H9 (cell line): Measurements from ENCODE around the gene CCNT2. TPM values are rescaled to one million over a fixed set of nuclear protein-coding genes. Genes with fewer than 3 reads are reported as not detected.

Source experiments
- DNase-seq: peaks from one replicate; pipeline ENCODE4 v3.0.0-alpha.2; 2017
- H2AFZ ChIP-seq: one replicate; pipeline ENCODE4 v1.6.1; 2013; ENCODE audit warnings: mild to moderate bottlenecking, low read length, control low read depth, moderate library complexity
- H2AK5ac ChIP-seq: 2 replicates; pipeline ENCODE4 v1.6.1; 2013; ENCODE audit warnings: low read length, control low read depth, mixed read lengths; ENCODE audit not compliant: insufficient read length
- H2BK120ac ChIP-seq: one replicate; pipeline ENCODE4 v1.6.1; 2013; ENCODE audit warnings: low read depth, mild to moderate bottlenecking, low read length, control low read depth, inconsistent platforms; ENCODE audit not compliant: poor library complexity, severe bottlenecking
- H2BK12ac ChIP-seq: 2 replicates; pipeline ENCODE4 v1.6.1; 2013; ENCODE audit warnings: low read length, control low read depth, mixed read lengths, low read depth; ENCODE audit not compliant: insufficient read length
- H2BK15ac ChIP-seq: 2 replicates; pipeline ENCODE4 v1.6.1; 2013; ENCODE audit warnings: low read depth, low read length, control low read depth
- H2BK20ac ChIP-seq: one replicate; pipeline ENCODE4 v1.6.1; 2013; ENCODE audit warnings: low read depth, mild to moderate bottlenecking, low read length, control low read depth, inconsistent platforms; ENCODE audit not compliant: poor library complexity, severe bottlenecking
- H2BK5ac ChIP-seq: 2 replicates; pipeline ENCODE4 v1.6.1; 2013; ENCODE audit warnings: low read length, control low read depth, mixed read lengths; ENCODE audit not compliant: insufficient read length
- H3K14ac ChIP-seq: 2 replicates; pipeline ENCODE4 v1.6.1; 2013; ENCODE audit warnings: low read length, control low read depth; ENCODE audit not compliant: insufficient read depth
- H3K18ac ChIP-seq: 2 replicates; pipeline ENCODE4 v1.6.1; 2013; ENCODE audit warnings: low read depth, mild to moderate bottlenecking, mixed read lengths, low read length, control low read depth; ENCODE audit not compliant: insufficient read length
- H3K23ac ChIP-seq: 2 replicates; pipeline ENCODE4 v1.6.1; 2013; ENCODE audit warnings: low read length, control low read depth, mixed read lengths, low read depth; ENCODE audit not compliant: insufficient read length
- H3K23me2 ChIP-seq: 2 replicates; pipeline ENCODE4 v1.6.1; 2013; ENCODE audit warnings: low read depth, mild to moderate bottlenecking, mixed read lengths, low read length, control low read depth; ENCODE audit not compliant: insufficient read length, poor library complexity, severe bottlenecking
- H3K27ac ChIP-seq: 2 replicates; pipeline ENCODE4 v1.5.1; 2013; ENCODE audit warnings: low read length, control low read depth, mixed read lengths, low read depth; ENCODE audit not compliant: insufficient read length
- H3K27me3 ChIP-seq: 2 replicates; pipeline ENCODE4 v1.6.1; 2013; ENCODE audit warnings: low read length, control low read depth, inconsistent platforms; ENCODE audit not compliant: insufficient read depth
- H3K4ac ChIP-seq: 2 replicates; pipeline ENCODE4 v1.6.1; 2013; ENCODE audit warnings: low read depth, mild to moderate bottlenecking, control low read depth, inconsistent platforms, low read length, moderate library complexity
- H3K4me1 ChIP-seq: 2 replicates; pipeline ENCODE4 v1.6.1; 2013; ENCODE audit warnings: low read length, control low read depth, inconsistent platforms; ENCODE audit not compliant: insufficient read depth
- H3K4me2 ChIP-seq: 2 replicates; pipeline ENCODE4 v1.6.1; 2013; ENCODE audit warnings: low read length, control low read depth, mixed read lengths; ENCODE audit not compliant: insufficient read length, insufficient read depth
- H3K56ac ChIP-seq: 2 replicates; pipeline ENCODE4 v1.6.1; 2013; ENCODE audit warnings: low read depth, mild to moderate bottlenecking, mixed read lengths, low read length, control low read depth; ENCODE audit not compliant: insufficient read length
- H3K79me1 ChIP-seq: 2 replicates; pipeline ENCODE4 v1.6.1; 2013; ENCODE audit warnings: low read depth, mild to moderate bottlenecking, moderate library complexity, low read length, control low read depth, inconsistent platforms; ENCODE audit not compliant: insufficient read depth, poor library complexity, severe bottlenecking
- H3K79me2 ChIP-seq: 2 replicates; pipeline ENCODE4 v1.6.1; 2013; ENCODE audit warnings: low read length, control low read depth, inconsistent platforms; ENCODE audit not compliant: insufficient read depth
- H3K9ac ChIP-seq: 2 replicates; pipeline ENCODE4 v1.6.1; 2013; ENCODE audit warnings: low read length, control low read depth, mixed read lengths; ENCODE audit not compliant: insufficient read length; ENCODE audit errors: extremely low read depth
- H3K9me3 ChIP-seq: one replicate; pipeline ENCODE4 v1.6.1; 2013; ENCODE audit warnings: low read depth, low read length, inconsistent platforms; ENCODE audit not compliant: control insufficient read depth
- H3T11ph ChIP-seq: one replicate; pipeline ENCODE4 v1.6.1; 2013; ENCODE audit warnings: mild to moderate bottlenecking, low read length, control low read depth, inconsistent platforms
- H4K20me1 ChIP-seq: one replicate; pipeline ENCODE4 v1.6.1; 2013; ENCODE audit not compliant: control insufficient read depth, insufficient read length, insufficient read depth
- H4K5ac ChIP-seq: 2 replicates; pipeline ENCODE4 v1.6.1; 2013; ENCODE audit warnings: low read depth, mild to moderate bottlenecking, mixed read lengths, low read length, control low read depth; ENCODE audit not compliant: insufficient read length
- H4K8ac ChIP-seq: replicated peaks from 2 replicates; pipeline ENCODE4 v1.6.1; 2013; ENCODE audit warnings: low read length, control low read depth, mixed read lengths, low read depth; ENCODE audit not compliant: insufficient read length
- H4K91ac ChIP-seq: 2 replicates; pipeline ENCODE4 v1.6.1; 2013; ENCODE audit warnings: low read depth, mild to moderate bottlenecking, moderate library complexity, mixed read lengths, low read length, control low read depth; ENCODE audit not compliant: insufficient read length
- H3K27ac Mint-ChIP-seq, 3 experiments: 2 replicates in 2 of 3; 3 replicates in 1 of 3; pipeline ENCODE4 v1.8.0; 2020 to 2021; ENCODE audit warnings: mixed read lengths in 3 of 3, mild to moderate bottlenecking in 1 of 3, moderate library complexity in 1 of 3
- H3K27me3 Mint-ChIP-seq: 2 replicates; pipeline ENCODE4 v1.8.0; 2021; ENCODE audit warnings: low read depth, mild to moderate bottlenecking, moderate library complexity, mixed read lengths
- H3K36me3 Mint-ChIP-seq, 3 experiments: 2 replicates in 2 of 3; 3 replicates in 1 of 3; pipeline ENCODE4 v1.8.0; 2020 to 2021; ENCODE audit warnings: low read depth in 3 of 3, mixed read lengths in 3 of 3; ENCODE audit not compliant: insufficient read depth in 1 of 3
- H3K4me1 Mint-ChIP-seq, 2 experiments: 2 replicates each; pipeline ENCODE4 v1.8.0; 2020; ENCODE audit warnings: mixed read lengths in 2 of 2
- H3K4me3 Mint-ChIP-seq, 2 experiments: 2 replicates in 1 of 2; 3 replicates in 1 of 2; pipeline ENCODE4 v1.8.0; 2020 to 2021; ENCODE audit warnings: mild to moderate bottlenecking in 2 of 2, mixed read lengths in 2 of 2, moderate library complexity in 1 of 2
- H3K9me3 Mint-ChIP-seq, 2 experiments: 2 replicates in 1 of 2; 3 replicates in 1 of 2; pipeline ENCODE4 v1.8.0; 2020; ENCODE audit warnings: mild to moderate bottlenecking in 2 of 2, mixed read lengths in 2 of 2, moderate library complexity in 1 of 2
- CTCF ChIP-seq: fragments of 200-600 bp; sonication (generic); conservative IDR thresholded peaks from 3 replicates; pipeline ENCODE4 v1.8.0; 2021; ENCODE audit warnings: antibody characterized with exemption, mild to moderate bottlenecking
- WGBS: extraction: QIAGEN DNeasy Blood & Tissue Kit; methylation state at CpG from one replicate; pipeline ENCODE4 v1.1.7; 2013; ENCODE audit warnings: missing lambda C conversion rate, low lambda C conversion rate, mixed read lengths; ENCODE audit not compliant: insufficient read length; ENCODE audit errors: extremely low coverage; 5-methylcytosine and 5-hydroxymethylcytosine counted together
- total RNA-seq: library from RNA; stranded (reverse); gene quantifications from 2 replicates; pipeline ENCODE4 v1.2.1, GENCODE V29; 2021

Gene CCNT2
- total RNA-seq, 1 experiment from 2014 or later = 42.0 TPM

GRCh38 chr2:134982603-134983002, 64.0 kb downstream of the CCNT2 start:
- H2AFZ ChIP-seq = no peak overlapping the region
- Mint-ChIP-seq H3K4me3 (no peak overlapping the region), H3K9me3 (no peaks in the 10 kb centered on the region; a peak in 1 of 5 replicates), H3K27me3 (no peaks in the 10 kb centered on the region; the same call in none of the 2 replicates), H3K4me1 (no peaks in the 10 kb centered on the region), H3K27ac (no peak overlapping the region), H3K36me3 (no peaks in the 10 kb centered on the region; a peak in 1 of 7 replicates)
- H3K79me2 ChIP-seq = no peaks in the 10 kb centered on the region
- no peak overlapping the region for H2BK20ac ChIP-seq
- H3K18ac ChIP-seq = no peak overlapping the region
- H4K8ac ChIP-seq = no peak overlapping the region
- no peaks in the 10 kb centered on the region for H3K79me1 ChIP-seq
- no CpG with 5 or more reads among the region's 1 CpG for WGBS
- no peaks in the 10 kb centered on the region for H3K4me1 ChIP-seq
- H3K23me2 ChIP-seq = no peaks in the 10 kb centered on the region
- no peak overlapping the region for H2BK12ac ChIP-seq
- H2BK5ac ChIP-seq = no peak overlapping the region
- H3K4me2 ChIP-seq = no peak overlapping the region
- no peak overlapping the region for H3K56ac ChIP-seq
- H3K23ac ChIP-seq = no peak overlapping the region
- no peak overlapping the region for H3K4ac ChIP-seq
- H3K14ac ChIP-seq = no peak overlapping the region
- H3K9me3 ChIP-seq = no peaks in the 10 kb centered on the region
- no peaks in the 10 kb centered on the region for H3K27me3 ChIP-seq
- no peak overlapping the region for H2BK15ac ChIP-seq
- no peak overlapping the region for H3K27ac ChIP-seq
- H3K9ac ChIP-seq = no peak overlapping the region
- H4K91ac ChIP-seq = no peak overlapping the region
- no peak for DNase-seq
- no peak overlapping the region for H2AK5ac ChIP-seq
- H4K20me1 ChIP-seq = no peaks in the 10 kb centered on the region
- H3T11ph ChIP-seq = no peak overlapping the region
- no peak overlapping the region for H4K5ac ChIP-seq
- TF ChIP-seq CTCF = no peak
- H2BK120ac ChIP-seq = no peak overlapping the region
